HG02970 (cell line): ENCODE measurements around the gene KCNC1.

ENCODE experiments used
- ATAC-seq: cut with Tn5 transposase; IDR thresholded peaks from one replicate; pipeline ENCODE4 v1.9.1; 2021; ENCODE audit warnings: mild to moderate bottlenecking, moderate library complexity, moderate number of reproducible peaks; ENCODE audit not compliant: unreplicated experiment, low FRiP score

KCNC1 gene

DNA sequence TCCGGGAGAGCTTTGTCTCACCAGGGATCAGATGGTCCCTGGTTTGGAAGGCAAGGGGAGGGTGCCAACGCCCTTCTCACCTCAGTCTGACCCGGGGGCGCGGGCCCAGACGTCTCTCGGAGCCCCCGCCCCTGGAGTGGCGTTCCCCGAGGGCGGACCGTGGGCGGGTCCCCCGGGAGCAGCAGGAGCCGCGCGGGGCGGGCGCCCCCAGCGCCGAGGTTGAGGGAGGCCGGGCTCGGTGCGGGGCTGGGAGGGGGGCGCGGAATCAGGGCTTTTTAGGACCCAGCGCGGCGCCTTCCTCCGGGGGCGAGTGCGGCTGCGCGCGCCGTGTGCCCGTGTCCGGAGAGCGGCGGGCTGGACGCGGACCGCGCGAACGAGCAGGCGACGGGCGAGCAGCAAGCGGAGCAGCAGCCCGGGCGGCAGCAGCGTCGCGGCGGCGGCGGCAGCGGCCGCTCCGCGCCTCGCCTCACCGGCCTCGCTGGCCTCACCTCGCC is at the start of gene KCNC1:
Gene KCNC1, plus strand, starts transcription at position 364 of the 494 bp plus-strand sequence. CDS start 1,222 bp downstream, outside the sequence.
- ATAC-seq = no peak

DNA sequence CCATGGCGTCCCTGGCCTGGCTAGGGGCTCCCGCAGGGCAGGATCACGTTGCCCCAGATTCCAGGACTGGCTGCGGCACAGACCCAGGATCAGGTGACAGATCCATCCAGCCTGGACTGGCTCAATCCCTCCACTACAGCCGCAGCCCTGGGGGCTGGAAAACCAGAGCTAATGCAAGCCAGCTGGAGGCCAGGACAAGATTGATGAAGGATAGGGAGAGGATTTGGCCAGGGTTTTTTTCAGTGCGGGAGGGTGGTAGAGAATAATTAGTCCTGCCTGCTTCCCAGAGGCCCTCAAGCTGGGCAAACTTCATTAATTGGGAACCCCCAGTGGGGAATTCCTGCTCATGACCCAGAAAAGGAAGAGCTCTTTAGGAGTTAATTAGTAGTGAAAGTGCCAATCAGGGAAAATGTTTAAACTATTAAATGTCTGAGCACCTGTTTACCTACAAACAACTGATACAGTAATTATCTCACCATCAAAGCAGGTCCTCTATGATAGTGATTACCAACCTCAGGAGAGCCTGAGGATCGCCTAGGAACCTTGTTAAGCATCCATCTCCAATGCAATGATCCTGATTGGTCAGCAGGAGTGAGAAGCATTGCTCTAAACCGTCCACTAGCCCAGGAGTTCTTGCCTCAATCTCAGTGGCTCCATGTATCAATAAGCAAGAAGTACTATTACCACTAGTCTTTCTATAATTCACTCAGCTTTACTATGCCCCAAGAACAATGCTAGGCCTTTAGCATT is 48.2 kb upstream of the KCNC1 start:
- no peak for ATAC-seq

DNA sequence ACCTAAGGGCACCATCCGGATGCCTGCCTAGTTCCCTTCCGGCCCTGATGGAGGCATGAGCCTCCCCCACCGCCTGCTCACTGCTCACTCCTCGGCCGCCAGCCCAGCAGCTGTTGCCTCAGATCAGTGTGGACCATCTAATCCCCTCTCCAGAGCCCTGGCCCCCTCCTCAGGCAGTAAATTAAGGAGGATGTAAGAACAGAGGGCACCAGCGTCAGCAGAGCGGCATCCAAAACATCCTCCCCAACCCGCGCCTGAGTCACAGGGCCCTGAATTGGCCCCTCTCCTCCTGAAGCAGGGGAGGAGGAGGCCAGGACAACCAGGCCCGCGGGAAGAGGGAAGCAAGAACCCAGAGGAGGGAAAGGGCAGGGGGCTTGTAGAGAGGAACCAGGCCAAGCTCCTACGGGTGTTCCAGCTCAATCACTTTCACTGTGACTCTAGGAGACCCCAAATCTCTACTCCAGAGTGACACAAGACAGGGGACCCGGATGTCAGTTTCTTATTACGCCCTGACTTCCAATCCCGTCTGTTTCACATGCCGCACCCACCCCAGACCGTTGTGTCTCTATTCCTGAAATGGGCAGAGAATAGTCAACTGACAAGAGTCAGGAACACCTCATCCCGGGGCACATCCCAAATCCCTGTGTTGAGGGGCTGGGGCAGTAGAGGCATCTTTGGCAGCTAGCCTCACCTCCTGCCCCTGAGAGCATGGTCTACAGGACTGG is 46.5 kb upstream of the KCNC1 start:
- no peak for ATAC-seq

DNA sequence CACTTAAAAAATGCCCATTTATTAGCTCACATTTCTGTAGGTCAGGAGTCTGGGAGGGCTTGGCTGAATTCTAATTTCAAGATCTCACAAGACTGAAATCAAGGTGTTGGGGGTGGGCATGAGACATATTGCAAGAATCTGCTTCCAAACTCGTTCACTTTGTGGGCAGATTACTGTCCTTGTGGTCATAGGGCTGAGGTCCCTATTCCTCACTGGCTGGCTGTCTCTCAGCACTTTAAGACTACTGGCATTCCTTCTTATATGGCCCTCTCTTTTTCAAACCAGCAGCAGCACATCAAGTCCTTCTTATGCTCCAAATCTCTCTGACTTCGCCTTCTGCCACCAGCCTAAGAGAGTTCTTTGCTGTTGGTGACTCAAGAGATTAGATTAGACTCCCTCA is 43.0 kb upstream of the KCNC1 start:
- no peak for ATAC-seq

DNA sequence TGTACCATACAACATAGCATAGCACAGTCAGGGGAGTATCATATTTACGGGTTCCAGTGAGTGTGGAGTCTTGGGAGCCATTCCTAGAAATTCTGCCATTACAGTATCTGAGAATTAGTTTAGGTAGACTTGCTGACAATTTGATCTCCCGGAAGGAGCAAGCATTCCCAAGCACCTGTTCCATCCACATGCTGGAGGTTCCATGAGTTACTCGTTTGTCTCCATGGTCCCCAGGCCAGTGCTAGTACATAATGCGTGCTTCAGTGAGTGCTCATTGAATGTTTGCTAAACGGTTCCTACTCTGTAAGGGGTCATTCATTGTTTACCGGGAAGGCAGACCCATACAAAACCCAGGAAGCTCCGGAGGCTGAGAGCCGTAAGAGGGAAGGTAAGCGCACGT is 42.6 kb upstream of the KCNC1 start:
- no peak for ATAC-seq

DNA sequence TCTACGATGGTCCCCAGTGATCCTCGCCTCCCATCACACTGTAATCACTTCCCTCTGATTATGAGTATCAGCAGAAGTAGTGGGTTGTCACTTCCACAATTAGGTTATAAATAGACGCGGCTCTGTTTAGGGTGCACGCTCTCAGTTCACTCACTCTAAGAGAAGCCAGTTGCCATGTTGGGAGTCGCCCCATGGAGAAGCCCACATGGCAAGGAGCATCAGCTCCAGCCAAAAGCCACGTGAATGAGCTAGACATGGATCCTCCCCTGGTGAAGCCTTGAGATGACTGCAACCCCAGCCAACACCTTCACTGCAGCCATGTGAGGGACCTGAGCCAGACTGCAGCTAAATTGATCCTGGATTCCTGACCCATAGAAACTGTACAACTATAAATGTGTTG is 41.6 kb upstream of the KCNC1 start:
- no peak for ATAC-seq

DNA sequence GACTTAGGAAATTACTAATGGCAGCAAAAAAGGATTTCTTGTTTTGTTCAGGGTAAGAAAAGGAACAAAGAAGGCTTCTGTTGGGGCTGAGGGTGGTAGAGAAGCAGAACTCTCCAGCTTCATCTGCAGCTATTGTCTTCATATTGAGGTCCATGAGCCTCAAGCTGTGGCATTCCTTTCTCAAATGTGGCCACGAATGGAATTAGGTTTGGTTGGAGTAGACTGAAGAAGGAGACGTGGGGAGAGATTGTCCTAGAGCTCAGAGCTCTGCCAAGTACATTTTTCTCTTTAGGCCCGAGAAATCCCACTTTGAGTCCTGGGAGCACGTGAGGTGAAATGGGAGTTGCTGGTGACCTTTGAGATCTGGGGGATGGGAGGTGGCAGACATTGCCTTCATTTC is 41.0 kb upstream of the KCNC1 start:
- no peak for ATAC-seq

DNA sequence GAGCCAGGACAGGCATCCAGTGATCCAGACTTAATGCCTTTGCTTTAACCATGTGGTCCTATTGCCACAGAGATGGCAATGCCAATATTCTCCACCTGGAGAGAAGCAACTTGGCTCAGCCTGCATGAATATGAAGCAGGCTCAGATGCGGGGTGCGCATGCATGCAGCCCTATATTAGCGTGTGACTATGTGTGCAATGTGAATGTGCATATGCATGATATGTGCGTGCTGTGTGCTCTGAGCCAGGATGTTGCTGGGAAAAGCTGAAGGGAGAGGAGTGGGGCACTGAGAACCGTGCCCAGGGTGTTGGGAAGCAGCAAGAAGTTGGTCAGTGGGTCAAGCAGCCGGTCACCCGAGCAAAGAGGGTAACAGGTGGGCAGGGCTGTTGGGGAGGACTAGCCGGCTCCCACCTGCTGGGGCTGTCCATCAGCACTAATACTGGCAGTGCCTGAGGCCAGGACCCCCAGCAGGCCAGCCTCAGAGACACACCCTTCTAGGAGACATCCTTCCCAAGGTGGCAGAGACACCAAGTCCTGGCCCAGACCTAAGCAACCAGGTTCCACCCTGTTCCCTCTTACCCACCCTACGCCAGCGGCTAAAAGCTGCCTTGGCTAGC is 40.0 kb upstream of the KCNC1 start:
- ATAC-seq = no peak

DNA sequence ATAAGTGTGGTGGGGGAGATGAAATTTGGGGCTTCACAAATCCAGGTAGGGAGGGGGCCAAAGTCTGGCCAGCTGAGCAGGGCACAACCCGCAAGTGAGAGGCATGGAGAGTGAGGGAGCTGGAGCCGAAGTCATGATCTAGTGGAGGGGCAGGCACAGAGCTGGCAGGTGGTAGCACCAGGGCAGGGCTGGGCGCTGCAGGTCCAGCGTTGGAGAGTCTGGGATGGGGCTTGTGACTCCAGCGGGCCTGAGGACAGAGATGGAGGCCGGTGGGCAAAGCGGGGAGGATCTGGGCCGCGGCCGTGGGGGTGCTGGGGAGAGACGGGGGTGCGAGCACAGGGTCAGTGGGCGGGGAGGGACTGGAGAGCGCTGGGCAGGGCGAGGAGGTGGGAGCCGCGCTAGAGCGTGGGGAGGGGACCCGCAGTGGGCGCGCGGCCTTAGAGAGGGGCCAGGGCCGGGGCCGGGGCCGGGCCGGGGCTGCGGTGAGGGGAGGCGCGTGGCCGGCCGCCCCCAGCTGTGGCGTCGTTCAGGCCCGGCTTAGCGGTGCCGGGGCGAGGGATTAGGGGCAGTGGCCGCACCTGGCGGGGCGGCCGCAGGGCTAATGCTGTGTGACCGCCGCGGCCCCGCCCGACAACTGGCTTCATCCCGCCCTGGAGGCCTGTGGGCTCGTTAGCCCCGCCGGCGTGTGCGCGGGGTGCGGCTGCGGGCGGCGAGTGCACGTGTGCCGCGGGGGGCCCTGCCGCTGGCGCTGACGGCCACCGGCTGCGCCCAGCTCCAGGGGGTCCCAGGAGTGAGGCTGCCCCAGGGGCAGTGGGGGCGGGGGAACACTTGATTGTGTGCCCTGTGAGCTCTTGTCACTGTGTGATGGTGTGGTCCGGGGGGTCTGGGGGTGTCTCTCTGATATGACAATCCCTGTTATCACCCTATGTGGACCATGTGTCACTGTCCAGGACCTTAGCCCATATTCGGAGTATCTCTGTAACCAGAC is 38.8 kb upstream of the KCNC1 start:
- ATAC-seq = no peak

DNA sequence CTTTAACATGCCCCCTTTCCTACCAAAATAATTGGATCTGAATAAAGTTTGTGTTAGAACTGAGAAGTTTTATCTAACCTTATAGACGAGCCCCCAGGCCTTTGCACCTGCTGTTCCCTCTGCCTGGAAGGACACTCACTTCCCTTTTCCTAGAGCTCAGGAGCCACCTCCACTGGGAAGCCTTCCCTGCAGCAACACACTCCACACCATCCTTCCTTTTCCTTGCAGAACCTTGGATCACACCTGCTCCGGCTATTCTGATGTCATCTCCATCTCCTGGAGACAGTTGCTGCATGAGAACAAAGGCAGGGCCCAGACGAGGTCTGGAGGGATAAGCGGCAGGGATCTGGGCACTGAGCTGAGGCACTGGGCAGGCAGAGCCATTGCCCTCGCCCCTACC is 37.8 kb upstream of the KCNC1 start:
- no peak for ATAC-seq

DNA sequence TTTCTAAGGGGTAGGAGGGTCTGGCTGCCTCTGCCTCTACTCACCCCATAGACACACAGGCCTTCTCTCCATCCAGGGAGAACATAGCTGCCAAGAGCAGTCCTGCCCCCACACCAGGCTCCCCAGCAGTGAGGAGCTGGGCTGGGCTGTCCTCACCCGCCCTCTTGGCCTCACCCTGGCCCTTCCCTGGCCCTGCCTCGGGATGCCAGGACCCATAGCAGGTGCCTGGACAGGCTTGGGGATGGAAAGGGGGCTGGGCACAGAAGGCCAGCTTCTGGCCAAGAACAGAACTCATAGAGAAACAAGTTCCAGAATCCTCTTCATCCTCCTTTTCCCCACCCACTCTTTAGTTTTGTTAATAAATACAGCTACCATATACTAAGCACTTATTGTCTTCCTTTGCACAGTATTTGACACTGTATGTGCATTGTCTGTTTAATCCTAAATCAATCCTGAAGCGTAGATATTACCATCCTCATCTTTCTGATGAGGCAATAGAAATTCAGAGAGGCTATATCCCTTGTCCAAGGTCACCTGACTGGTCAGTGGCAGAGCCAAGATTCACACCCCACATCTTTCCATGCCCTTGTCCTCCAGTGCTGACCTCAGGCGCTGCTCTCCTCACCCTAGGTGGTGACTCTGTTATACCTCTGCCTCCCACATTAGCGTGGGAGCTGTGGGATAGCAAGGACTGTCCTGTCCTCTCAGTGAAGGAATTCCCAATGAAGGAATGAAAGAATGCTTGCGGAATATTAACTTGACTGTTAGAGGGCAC is 37.2 kb upstream of the KCNC1 start:
- no peak for ATAC-seq

DNA sequence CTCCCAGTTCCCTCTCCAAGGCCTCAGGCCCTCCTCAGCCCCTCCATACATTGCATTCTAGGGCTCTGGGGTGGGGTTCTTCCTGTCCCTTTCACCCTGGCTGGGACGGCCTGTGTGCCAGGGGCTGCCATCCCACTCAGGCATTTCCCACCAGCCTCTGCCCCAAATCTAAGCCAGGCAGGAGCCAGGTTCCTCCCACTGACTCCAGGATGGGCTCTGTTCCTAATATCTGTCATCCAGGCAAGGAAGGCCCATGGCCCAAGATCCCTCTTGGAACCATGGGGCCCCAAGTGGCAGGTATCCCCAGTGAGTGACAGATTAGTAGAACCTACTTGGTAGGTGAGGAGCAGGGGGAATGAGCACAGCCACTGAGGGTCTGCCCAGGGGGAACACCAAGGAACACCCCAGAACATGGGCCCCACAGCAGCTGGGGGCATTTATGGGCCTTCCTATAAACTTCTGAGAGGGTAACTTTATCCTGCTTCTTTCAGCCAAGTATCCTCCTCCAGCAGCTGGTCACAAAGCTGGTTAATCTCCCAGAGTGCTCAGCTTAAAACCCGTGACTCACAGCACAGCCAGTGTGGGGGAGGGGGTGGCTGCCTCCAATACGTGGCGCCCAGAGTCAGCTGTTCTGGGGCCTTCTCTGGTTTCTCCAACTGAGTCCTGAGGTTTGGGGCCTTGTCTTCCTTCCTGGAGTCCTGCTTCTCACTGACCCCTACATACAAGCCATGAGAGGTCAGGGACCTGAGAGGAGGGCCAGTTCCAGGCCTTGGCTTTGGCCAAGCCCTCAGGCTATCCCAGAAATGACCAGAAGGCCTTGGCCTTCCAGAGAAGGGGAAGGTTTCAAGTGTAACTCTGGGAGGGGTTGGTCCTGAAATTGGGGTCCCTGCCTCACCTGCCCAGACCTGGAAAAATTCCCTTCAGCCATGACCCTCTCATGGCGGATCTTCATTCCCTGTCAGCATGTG is 35.1 kb upstream of the KCNC1 start:
- no peak for ATAC-seq

DNA sequence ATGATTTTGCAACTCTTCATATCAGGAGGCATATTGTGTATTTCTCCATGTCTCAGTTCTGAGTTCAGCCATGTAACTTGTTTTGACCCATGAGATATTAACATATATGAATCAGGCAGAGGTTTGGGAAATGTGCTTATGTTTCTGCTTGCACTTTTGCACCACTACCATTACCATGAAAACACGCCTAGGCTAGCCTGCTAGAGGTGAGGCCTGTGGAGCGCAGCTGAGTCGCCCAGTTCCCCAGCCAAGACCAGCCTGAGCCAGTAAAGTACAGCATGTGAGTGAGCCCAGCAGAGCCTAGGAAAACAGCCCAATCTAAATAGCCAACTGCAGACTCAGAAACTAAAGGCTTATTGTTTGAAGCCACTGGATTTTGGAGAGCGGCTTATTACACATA is 33.6 kb upstream of the KCNC1 start:
- ATAC-seq = no peak

DNA sequence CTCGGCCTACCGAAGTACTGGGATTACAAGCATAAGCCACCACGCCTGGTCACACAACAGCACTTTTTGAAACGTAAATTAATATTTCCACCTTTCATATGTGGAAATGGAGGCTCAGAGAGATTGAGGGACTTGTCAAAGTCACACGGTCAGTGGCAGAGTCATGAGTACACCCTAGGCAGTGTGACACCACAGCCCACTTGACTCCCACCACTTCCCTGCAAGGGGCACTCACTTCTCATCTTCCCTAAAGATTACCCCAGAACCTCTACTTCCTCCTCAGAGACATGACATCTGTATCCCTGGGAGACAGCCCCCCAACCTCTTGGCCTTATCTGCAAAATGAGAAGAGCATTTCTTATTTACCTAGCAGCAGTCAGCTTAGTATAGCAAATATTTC is 31.7 kb upstream of the KCNC1 start:
- no peak for ATAC-seq

DNA sequence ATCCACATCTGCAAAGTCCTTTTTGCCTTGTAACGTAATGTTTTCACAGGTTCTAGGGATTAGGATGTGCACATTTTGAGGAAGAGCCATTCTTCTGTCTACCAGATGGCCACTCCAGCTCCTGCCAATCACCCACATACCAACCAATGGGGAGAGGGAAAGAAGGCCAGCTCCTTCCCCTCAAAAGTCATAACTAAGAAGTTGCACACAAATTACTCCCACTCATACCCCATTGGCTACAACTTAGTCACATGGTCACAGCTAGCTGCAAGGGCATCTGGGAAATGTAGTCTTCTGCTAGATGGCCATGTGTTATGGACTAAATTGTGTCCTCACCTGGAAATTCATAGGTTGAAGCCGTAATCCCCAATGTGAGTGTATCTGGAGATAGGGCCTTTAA is 30.6 kb upstream of the KCNC1 start:
- no peak for ATAC-seq

DNA sequence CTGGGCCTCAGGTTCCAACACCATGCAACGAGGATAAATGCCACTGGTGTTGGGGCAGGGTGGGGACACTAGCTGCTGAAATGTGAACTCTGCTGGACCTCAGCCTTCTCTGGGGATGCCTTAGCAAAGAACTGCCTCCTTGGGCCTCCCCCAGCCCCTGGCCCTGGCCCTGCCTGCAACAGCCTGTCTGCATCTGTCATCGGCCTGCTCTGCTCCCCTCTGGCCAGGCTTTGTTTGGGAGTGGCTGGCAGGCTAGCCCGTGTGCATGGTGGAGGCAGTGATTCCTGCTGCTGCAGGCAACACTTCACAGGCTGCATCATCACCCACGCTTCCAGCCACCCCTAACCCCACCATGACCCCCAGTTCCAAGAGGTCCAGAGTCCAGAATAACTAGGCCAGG is 26.8 kb upstream of the KCNC1 start:
- no peak for ATAC-seq

DNA sequence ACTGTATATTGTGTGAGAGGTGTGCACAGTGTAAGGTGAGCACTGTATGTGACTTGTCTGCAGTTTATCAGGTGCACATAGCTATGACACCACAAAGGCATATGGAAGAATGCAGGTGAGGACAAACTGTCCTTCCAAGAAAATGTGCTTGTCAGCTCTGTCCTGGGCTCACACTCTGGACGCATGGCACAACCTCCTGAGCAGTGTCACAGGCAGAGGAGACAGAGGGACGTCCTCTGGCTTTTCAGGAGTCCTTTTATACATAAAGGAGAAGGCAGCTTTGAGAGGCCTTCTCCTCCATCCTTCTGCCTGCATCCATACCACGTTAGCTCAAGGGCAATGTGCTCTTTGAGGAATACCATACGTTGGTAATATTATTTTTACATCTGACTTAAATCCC is 22.7 kb upstream of the KCNC1 start:
- no peak for ATAC-seq

DNA sequence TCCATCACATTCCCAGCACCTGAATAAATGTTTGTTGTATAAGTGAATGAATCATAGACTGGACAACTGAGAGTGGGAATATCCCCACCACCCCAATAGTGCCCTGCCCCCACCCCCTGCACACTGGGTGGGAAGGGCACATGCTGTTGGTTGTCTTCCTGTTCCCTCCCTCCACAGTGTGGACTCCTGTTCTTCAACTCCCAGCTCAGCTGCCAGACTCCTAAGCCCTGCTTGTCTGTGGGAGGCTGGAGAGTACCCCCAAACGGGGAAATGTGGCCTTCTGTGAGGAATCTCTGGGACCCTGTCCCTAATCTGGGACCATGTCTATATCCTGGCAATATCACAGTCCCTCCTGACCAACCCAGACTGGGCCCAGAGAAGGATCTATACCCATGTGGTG is 20.7 kb upstream of the KCNC1 start:
- no peak for ATAC-seq
